ENCODE results near the gene ATF7. TPM values are rescaled to one million over a fixed set of nuclear protein-coding genes. Genes with fewer than 3 reads are reported as not detected.

The ATF7 gene
- total RNA-seq, 2 donors from 2014 or later, result 22.1 to 24.7 TPM

DNA sequence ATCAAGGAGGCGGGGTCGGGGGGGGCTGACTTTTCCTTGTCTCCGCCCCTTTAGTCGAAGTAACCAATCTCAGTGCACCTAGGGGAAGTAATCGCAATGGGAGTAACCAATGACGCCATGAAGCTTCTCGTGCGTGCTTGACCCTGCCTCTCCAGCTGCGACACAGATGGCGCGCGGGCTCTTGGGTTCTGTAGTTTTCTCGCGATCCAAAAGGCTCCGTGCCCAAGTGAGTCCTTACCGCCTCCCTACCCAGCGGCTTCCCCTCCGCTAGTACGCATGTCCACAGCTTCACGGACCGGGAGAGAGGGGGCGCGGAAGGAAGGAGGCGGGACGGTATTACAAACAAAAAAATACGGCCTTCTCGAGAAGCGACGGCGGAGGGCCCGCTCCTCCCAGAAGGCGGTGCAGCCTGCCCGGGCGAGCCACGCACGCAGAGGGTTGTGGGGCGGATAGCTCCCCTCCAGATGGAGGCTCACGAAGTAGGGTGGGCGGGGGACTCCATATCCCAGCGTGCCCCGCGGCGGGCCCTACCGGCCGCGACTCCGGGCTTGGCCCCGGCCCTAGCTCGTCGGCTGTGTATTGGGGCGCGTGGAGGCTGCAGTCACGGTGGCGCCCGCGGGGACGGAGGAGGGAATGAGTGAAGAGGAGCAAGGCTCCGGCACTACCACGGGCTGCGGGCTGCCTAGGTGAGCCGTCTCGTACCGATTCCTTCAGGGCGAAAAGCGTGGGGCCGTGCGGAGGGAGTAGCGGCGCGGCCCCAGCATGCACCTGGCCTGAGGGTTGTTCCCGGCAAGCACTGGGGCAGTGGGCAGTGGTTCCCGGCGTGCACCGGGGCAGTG is 125.2 kb downstream of the ATF7 start, which contains the start of gene TARBP2:
TARBP2 (plus strand) TSS at position 508 of the 839 bp plus-strand sequence; CDS start at position 634, 126 bp downstream.
- Histone ChIP-seq H3K27ac (peak within 1 kb of the TSS; percentile 98), H3K4me3 (peak within 1 kb of the TSS; percentile 68 to 71), H3K4me1 (peaks cover 0 to 38% of the 10 kb centered on the region in 2 donors), H3K27me3 (no peaks in the 10 kb centered on the region), H3K36me3 (peaks cover 6% of the 10 kb centered on the region), H3K9me3 (no peaks in the 10 kb centered on the region)
- TF ChIP-seq, protein P1, sequence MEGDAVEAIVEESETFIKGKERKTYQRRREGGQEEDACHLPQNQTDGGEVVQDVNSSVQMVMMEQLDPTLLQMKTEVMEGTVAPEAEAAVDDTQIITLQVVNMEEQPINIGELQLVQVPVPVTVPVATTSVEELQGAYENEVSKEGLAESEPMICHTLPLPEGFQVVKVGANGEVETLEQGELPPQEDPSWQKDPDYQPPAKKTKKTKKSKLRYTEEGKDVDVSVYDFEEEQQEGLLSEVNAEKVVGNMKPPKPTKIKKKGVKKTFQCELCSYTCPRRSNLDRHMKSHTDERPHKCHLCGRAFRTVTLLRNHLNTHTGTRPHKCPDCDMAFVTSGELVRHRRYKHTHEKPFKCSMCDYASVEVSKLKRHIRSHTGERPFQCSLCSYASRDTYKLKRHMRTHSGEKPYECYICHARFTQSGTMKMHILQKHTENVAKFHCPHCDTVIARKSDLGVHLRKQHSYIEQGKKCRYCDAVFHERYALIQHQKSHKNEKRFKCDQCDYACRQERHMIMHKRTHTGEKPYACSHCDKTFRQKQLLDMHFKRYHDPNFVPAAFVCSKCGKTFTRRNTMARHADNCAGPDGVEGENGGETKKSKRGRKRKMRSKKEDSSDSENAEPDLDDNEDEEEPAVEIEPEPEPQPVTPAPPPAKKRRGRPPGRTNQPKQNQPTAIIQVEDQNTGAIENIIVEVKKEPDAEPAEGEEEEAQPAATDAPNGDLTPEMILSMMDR (IDR thresholded peaks at IDR 0.05), result no peak
- peak; percentile 100 for DNase-seq (ENCODE audit: low spot score)

GRCh38 chr12:53500142-53500775 is 125.9 kb downstream of the ATF7 start:
- peak overlapping the region; percentile 55 to 71 for H3K4me3 ChIP-seq
- no peaks in the 10 kb centered on the region for H3K27me3 ChIP-seq
- TF ChIP-seq, protein P1 (IDR thresholded peaks at IDR 0.05), result no peak
- peak overlapping the region; percentile 98 for H3K27ac ChIP-seq
- H3K4me1 ChIP-seq, result peaks cover 0 to 42% of the 10 kb centered on the region in 2 donors
- H3K36me3 ChIP-seq, result peaks cover 4% of the 10 kb centered on the region
- DNase-seq (ENCODE audit: low spot score), result peak; percentile 82
- H3K9me3 ChIP-seq, result no peaks in the 10 kb centered on the region

GRCh38 chr12:53499266-53500141 is 126.7 kb downstream of the ATF7 start, which contains the start of gene MAP3K12:
TSS of gene MAP3K12 (minus strand) at chr12:53499458. CDS start at chr12:53487391, 12,067 bp downstream.
- Histone ChIP-seq H3K4me3 (peak within 1 kb of the TSS; percentile 55 to 71), H3K27me3 (no peaks in the 10 kb centered on the region), H3K9me3 (no peaks in the 10 kb centered on the region), H3K36me3 (no peaks in the 10 kb centered on the region), H3K27ac (peak within 1 kb of the TSS; percentile 98), H3K4me1 (peaks cover 0 to 42% of the 10 kb centered on the region in 2 donors)
- TF ChIP-seq, protein P1 (IDR thresholded peaks at IDR 0.05), result peak in 1 of 2 donors; percentile 21
- DNase-seq (ENCODE audit: low spot score), result no peak

- Histone ChIP-seq H3K9me3 (no peaks in the 10 kb centered on the region), H3K4me3 (peak overlapping the region in 1 of 2 donors; percentile 71), H3K27me3 (no peaks in the 10 kb centered on the region), H3K4me1 (peaks cover 0 to 45% of the 10 kb centered on the region in 2 donors), H3K36me3 (no peaks in the 10 kb centered on the region), H3K27ac (peak overlapping the region in 1 of 2 donors; percentile 15)
- DNase-seq (ENCODE audit: low spot score), result no peak
- TF ChIP-seq, protein P1 (IDR thresholded peaks at IDR 0.05), result no peak
Observed at GRCh38 chr12:53498235-53498630, 127.9 kb downstream of the ATF7 start.

DNA sequence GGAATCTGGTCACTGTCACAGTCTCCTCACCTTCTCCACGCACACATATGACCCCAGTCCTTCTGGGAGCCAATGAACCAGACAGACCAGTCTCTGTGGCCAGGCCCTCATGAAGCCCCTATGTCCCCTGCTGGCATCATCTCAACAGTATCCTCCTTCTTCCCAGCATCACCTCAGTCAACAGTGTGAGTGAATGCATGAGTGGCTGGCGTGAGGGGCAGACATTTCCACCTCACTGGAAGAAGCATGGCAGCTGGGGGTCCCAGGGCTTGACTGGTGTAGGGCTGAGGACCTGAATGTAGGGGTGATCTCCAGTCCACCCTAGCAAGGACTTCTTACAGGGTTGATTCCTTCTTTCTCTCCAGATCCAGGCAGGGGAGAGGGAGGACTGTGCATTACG is 128.7 kb downstream of the ATF7 start:
- Histone ChIP-seq H3K9me3 (no peaks in the 10 kb centered on the region), H3K27ac (no peak overlapping the region), H3K36me3 (no peaks in the 10 kb centered on the region), H3K4me3 (no peak overlapping the region), H3K4me1 (peaks cover 0 to 42% of the 10 kb centered on the region in 2 donors), H3K27me3 (no peaks in the 10 kb centered on the region)
- TF ChIP-seq, protein P1 (IDR thresholded peaks at IDR 0.05), result no peak
- DNase-seq (ENCODE audit: low spot score), result no peak

Data from right atrium auricular region (tissue), 2 donors.